Stimulated activated CD8-positive, alpha-beta memory T cell treated with anti-CD3 and anti-CD28 coated beads, Interleukin-15, amount 100 ng/mL, for 48 hours (primary cell): ENCODE data around the gene STPG1.

Experiments
- DNase-seq, 2 donors: peaks; one replicate each; pipeline ENCODE4 v3.0.0-alpha.2; 2020; ENCODE audit warnings: low read depth in 2 of 2

STPG1 gene

GRCh38 chr1:24317956-24318614, 95.5 kb downstream of the STPG1 start:
- DNase-seq, result no peak

GRCh38 chr1:24317081-24317480, 96.5 kb downstream of the STPG1 start:
- no peak for DNase-seq

GRCh38 chr1:24316645-24317044, 96.9 kb downstream of the STPG1 start:
- no peak for DNase-seq

- DNase-seq, result no peak
Measured at GRCh38 chr1:24315391-24315790, 98.2 kb downstream of the STPG1 start.

GRCh38 chr1:24311741-24312140, 101.8 kb downstream of the STPG1 start:
- no peak for DNase-seq

DNA sequence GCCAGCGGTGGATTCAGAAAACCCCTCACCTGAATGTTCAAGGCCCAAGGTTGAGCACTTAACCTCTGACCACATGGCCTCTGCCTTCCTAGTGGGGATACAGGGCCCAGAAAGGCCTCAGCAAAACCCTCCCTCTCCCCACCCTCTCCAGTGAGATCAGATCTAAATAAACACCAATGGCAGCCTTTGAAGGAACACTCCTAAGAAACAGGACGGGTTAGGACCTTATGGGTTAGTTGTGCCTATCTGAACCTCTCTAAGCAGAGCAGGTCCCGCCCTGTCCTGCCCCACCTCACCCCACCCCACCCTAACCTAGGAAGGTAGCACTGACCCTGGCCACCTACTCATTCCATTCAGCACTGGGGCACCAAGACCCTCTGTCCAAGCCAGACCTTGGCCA, 102.3 kb downstream of the STPG1 start:
- no peak for DNase-seq

- peak in 1 of 2 donors; percentile 26 for DNase-seq
Measured at GRCh38 chr1:24309762-24310485, 103.7 kb downstream of the STPG1 start.

GRCh38 chr1:24308365-24309015, 105.1 kb downstream of the STPG1 start:
- no peak for DNase-seq
